K562 (cell line): Measurements from ENCODE around the gene PEX7. TPM values are rescaled to one million over a fixed set of nuclear protein-coding genes. Genes with fewer than 3 reads are reported as not detected.

ENCODE experiments used
- ATAC-seq: fragments of 200-7000 bp; cut with Tn5 transposase; 3 replicates; pipeline ENCODE4 v1.9.1; 2020; ENCODE audit warnings: moderate library complexity
- BruUV-seq: library from RNA; stranded (reverse); fragments of 400-500 nt; replicated peaks from 2 replicates; lab custom pipeline; 2021; lab: Mats Ljungman, UMichigan
- CTCF ChIA-PET: fragments of 300-600 bp; formaldehyde crosslinking; extraction: SDS; loops from one replicate; lab custom pipeline; 2021; ENCODE audit warnings: low intra/inter-chr PET ratio; lab: Yijun Ruan, JAX
- POLR2A ChIA-PET: fragments of 300-600, 350-650 bp; sonication (Branson Sonifier 250); formaldehyde crosslinking; extraction: SDS; loops from one replicate; lab custom pipeline; 2021; ENCODE audit warnings: antibody characterized with exemption, inconsistent platforms; lab: Yijun Ruan, JAX
- DNase-seq, 4 experiments: peaks; one replicate each; pipeline versions ENCODE4 v3.0.0 to v3.0.0-alpha.2; 2011 to 2018; ENCODE audit warnings: low spot score in 3 of 4, mixed read lengths in 3 of 4; ENCODE audit errors: extremely low read depth in 1 of 4
- FAIRE-seq: peaks from 2 replicates; lab custom pipeline; 2011; peaks lifted over from hg19 to GRCh38; lab: Jason Lieb, UNC
- H2AFZ ChIP-seq: 2 replicates; pipeline ENCODE4 v1.6.0; 2011; ENCODE audit warnings: low read depth, low read length, control low read depth, inconsistent platforms
- H3K27ac ChIP-seq: fragments of 200-600 bp; 3 replicates; pipeline ENCODE4 v1.8.0; 2011; ENCODE audit warnings: low read depth, mild to moderate bottlenecking, control low read depth, inconsistent platforms, low read length, moderate library complexity, mixed read lengths; ENCODE audit errors: extremely low read depth
- H3K27me3 ChIP-seq, 2 experiments: fragments of 300-600 bp in 1 of 2; 2 replicates in 1 of 2; 3 replicates in 1 of 2; pipeline versions ENCODE4 v1.6.0 to v1.8.0; 2011; ENCODE audit warnings: inconsistent platforms in 2 of 2, low read length in 2 of 2, mild to moderate bottlenecking in 1 of 2, mixed read lengths in 1 of 2, moderate library complexity in 1 of 2; ENCODE audit not compliant: control insufficient read depth in 2 of 2, insufficient read depth in 2 of 2
- H3K36me3 ChIP-seq: fragments of 300-600 bp; 3 replicates; pipeline ENCODE4 v1.8.0; 2011; ENCODE audit warnings: mild to moderate bottlenecking, low read length, inconsistent platforms; ENCODE audit not compliant: control insufficient read depth, insufficient read depth
- H3K4me1 ChIP-seq, 2 experiments: fragments of 200-600 bp in 1 of 2; replicated peaks in 1 of 2; 2 replicates in 1 of 2; 3 replicates in 1 of 2; pipeline versions ENCODE4 v1.5.1 to v1.8.0; 2011; ENCODE audit warnings: inconsistent platforms in 2 of 2, low read length in 2 of 2, mild to moderate bottlenecking in 1 of 2, mixed read lengths in 1 of 2, moderate library complexity in 1 of 2; ENCODE audit not compliant: control insufficient read depth in 2 of 2, insufficient read depth in 2 of 2
- H3K4me2 ChIP-seq: 2 replicates; pipeline ENCODE4 v1.6.1; 2011; ENCODE audit warnings: low read length, control low read depth, inconsistent platforms, mixed read lengths; ENCODE audit not compliant: insufficient read depth
- H3K4me3 ChIP-seq: fragments of 200-600 bp; sonication (generic), shearing (Covaris generic); 2 replicates; pipeline ENCODE4 v1.5.1; 2016; ENCODE audit warnings: control low read depth, inconsistent platforms
- H3K79me2 ChIP-seq: fragments of 200-600 bp; 3 replicates; pipeline ENCODE4 v1.8.0; 2011; ENCODE audit warnings: low read length, inconsistent platforms; ENCODE audit not compliant: control insufficient read depth, insufficient read depth
- H3K9ac ChIP-seq, 2 experiments: 2 replicates each; pipeline versions ENCODE4 v1.6.0 to v1.6.1; 2011; ENCODE audit warnings: low read depth in 2 of 2, low read length in 2 of 2, control low read depth in 1 of 2, inconsistent platforms in 1 of 2, mild to moderate bottlenecking in 1 of 2, mixed read lengths in 1 of 2; ENCODE audit not compliant: insufficient read depth in 1 of 2
- H3K9me1 ChIP-seq: one replicate; pipeline ENCODE4 v1.6.0; 2011; ENCODE audit warnings: inconsistent platforms, mild to moderate bottlenecking, low read length, moderate library complexity; ENCODE audit not compliant: control insufficient read depth, insufficient read depth
- H3K9me3 ChIP-seq: replicated peaks from 2 replicates; pipeline ENCODE4 v1.5.1; 2011; ENCODE audit warnings: low read depth, low read length, inconsistent platforms; ENCODE audit not compliant: control insufficient read depth, insufficient read depth
- H4K20me1 ChIP-seq: replicated peaks from 2 replicates; pipeline ENCODE4 v1.6.1; 2011; ENCODE audit warnings: low read length, inconsistent platforms, mixed read lengths; ENCODE audit not compliant: control insufficient read depth, insufficient read depth
- DIDO1 ChIP-seq: fragments of 450-650 bp; IDR thresholded peaks from 2 replicates; pipeline ENCODE4 v1.6.1; 2016; ENCODE audit warnings: low read depth, missing biosample characterization, missing genetic modification characterization
- FOSL1 ChIP-seq: fragments of 200-800 bp; sonication (Bioruptor generic); conservative IDR thresholded peaks from 2 replicates; pipeline ENCODE4 v1.6.1; 2016; ENCODE audit warnings: missing genetic modification characterization, missing compliant biosample characterization
- NUFIP1 ChIP-seq: fragments of 450-650 bp; IDR thresholded peaks from 2 replicates; pipeline ENCODE4 v1.6.1; 2018; ENCODE audit not compliant: partially characterized antibody
- POU5F1 ChIP-seq: fragments of 150-350 bp; IDR thresholded peaks from 2 replicates; pipeline ENCODE4 v1.6.1; 2014; ENCODE audit warnings: borderline replicate concordance, low read length, low read depth, mild to moderate bottlenecking; ENCODE audit not compliant: partially characterized antibody
- ZNF395 ChIP-seq: fragments of 200-800 bp; sonication (Bioruptor generic); IDR thresholded peaks from 2 replicates; pipeline ENCODE4 v1.6.1; 2017; ENCODE audit warnings: missing genetic modification characterization, missing compliant biosample characterization
- WGBS: fragments of 100-300 bp; shearing (Covaris generic); methylation state at CpG from one replicate; pipeline ENCODE4 v1.1.6; 2016; ENCODE audit warnings: low coverage, mixed read lengths; ENCODE audit not compliant: insufficient coverage; ENCODE audit errors: missing lambda C conversion rate; 5-methylcytosine and 5-hydroxymethylcytosine counted together
- in situ Hi-C: fragments of 300-500 bp; cut with MboI; formaldehyde crosslinking; loops from 4 replicates; pipeline ENCODE4 v1.15.0; 2018; ENCODE audit warnings: inconsistent platforms, mixed read lengths
- intact Hi-C: fragments of 100-400 bp; cut with micrococcal nuclease; formaldehyde crosslinking; loops from 2 replicates; pipeline ENCODE4 v1.14.2; 2022
- polyA plus RNA-seq, 8 experiments: library from polyadenylated mRNA; depleted of rRNA in 4 of 8; stranded (reverse) in 5 of 8; unstranded in 3 of 8; fragments of >200 nt; fragmentation: Nextera tagmentation in 2 of 8; fragmentation: Illumina TruSeq in 1 of 8; extraction: Ambion mirVana in 2 of 8; extraction: Trizol in 1 of 8; gene quantifications; 2 replicates each; pipeline versions ENCODE4 v1.2.1 to v1.2.3, GENCODE V29; 2011 to 2014; ENCODE audit warnings: inconsistent platforms in 1 of 8, missing spikeins in 1 of 8
- total RNA-seq, 7 experiments: library from RNA; depleted of rRNA in 6 of 7; stranded (reverse); fragments of >200 nt in 6 of 7; fragmentation: Illumina TruSeq in 2 of 7; extraction: Trizol in 2 of 7; gene quantifications; 2 replicates each; pipeline versions ENCODE4 v1.2.1 to v1.2.3, GENCODE V29; 2011 to 2021; ENCODE audit warnings: low replicate concordance in 1 of 7

PEX7 gene
- total and polyA plus RNA-seq, 9 of the 15 experiments (the other 6 are each of a cell fraction or from before 2014, with no cell fraction given), result 1.6 to 12.9 (median 9.1) TPM

DNA sequence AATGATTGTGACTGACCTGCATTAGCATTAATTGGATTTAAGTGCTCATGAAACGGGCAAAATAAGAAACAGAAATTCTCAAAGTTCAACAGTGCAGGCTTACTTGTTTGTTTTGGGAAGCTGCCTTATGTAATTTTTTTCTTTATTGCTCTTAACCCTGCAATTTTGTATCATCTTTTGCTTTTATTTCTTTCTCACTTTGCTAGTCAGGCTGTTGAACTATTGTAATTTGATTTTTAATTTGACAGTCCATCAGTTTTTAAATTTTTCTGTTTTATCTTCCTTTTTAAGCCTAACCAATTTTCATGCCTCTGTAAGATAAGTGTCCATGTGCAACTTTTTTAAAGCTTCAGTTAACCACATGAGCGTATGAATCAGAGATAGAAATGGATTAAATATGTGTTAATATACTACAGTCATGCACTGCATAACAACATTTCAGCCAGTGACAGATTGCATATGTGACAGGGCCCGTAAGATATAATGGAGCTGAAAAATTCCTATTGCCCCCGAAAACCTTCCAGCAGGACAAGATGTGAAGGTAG is 44.6 kb downstream of the PEX7 start:
- 41% methylated on average over 4 of the region's 4 CpGs for WGBS
- Histone ChIP-seq H3K4me3 (no peak overlapping the region), H3K27me3 (no peaks in the 10 kb centered on the region), H3K27ac (no peak overlapping the region), H4K20me1 (no peaks in the 10 kb centered on the region), H3K4me1 (no peaks in the 10 kb centered on the region), H3K79me2 (no peaks in the 10 kb centered on the region), H3K9me3 (no peaks in the 10 kb centered on the region), H3K4me2 (no peak overlapping the region), H2AFZ (no peak overlapping the region), H3K9me1 (no peaks in the 10 kb centered on the region), H3K36me3 (0 out of 3 replicates have a peak, but pooled peaks cover under 1% of the 10 kb centered on the region), H3K9ac (no peak overlapping the region)
- ATAC-seq, result no peak
- FAIRE-seq, result no peak
- DNase-seq, result no peak
- TF ChIP-seq POU5F1 (no peak), FOSL1 (0 out of 2 replicates have a peak, but pooled peaks have one; percentile 38)
- in situ Hi-C loops (no loop called here), intact Hi-C loops (no loop called here)
- ChIA-PET POLR2A (interaction anchor here (0.8 kb wide), 1 partner anchor 13 kb away, joined by 3 read pairs; no protein-coding TSS in a partner anchor), CTCF (no interaction called here)
- BruUV-seq, result no TSS peak

GRCh38 chr6:136869451-136869850 is 47.1 kb downstream of the PEX7 start:
- no TSS peak for BruUV-seq
- H3K36me3 ChIP-seq, result 0 out of 3 replicates have a peak, but pooled peaks cover 2% of the 10 kb centered on the region
- TF ChIP-seq DIDO1 (no peak), NUFIP1 (no peak), ZNF395 (CRISPR knock-in tag) (no peak)
- no peaks in the 10 kb centered on the region for H3K27me3 ChIP-seq
- no peak overlapping the region for H3K4me2 ChIP-seq
- WGBS, result 43% methylated on average over 2 of the region's 2 CpGs
- peaks cover 8% of the 10 kb centered on the region; the same call in 1 of the 2 replicates for H3K9me3 ChIP-seq
- H3K79me2 ChIP-seq, result no peaks in the 10 kb centered on the region
- no peak for DNase-seq
- CTCF ChIA-PET, result no interaction called here
- no peak overlapping the region for H2AFZ ChIP-seq
- no peaks in the 10 kb centered on the region for H4K20me1 ChIP-seq
- H3K4me1 ChIP-seq, result no peaks in the 10 kb centered on the region
- no peak for FAIRE-seq
- H3K9me1 ChIP-seq, result no peaks in the 10 kb centered on the region
- ATAC-seq, result no peak
- intact Hi-C loops (no loop called here), in situ Hi-C loops (no loop called here)
- H3K9ac ChIP-seq, result no peak overlapping the region
- POLR2A ChIA-PET, result no interaction called here
- no peak overlapping the region for H3K27ac ChIP-seq
- H3K4me3 ChIP-seq, result no peak overlapping the region
